WTC11 (cell line): ENCODE data around the gene TMEM143. TPM values are rescaled to one million over a fixed set of nuclear protein-coding genes. Genes with fewer than 3 reads are reported as not detected.
A peak's percentile ranks its signal among the peaks of the same experiment; 100 is the strongest.

ENCODE experiments used
- E2F1 ChIP-seq: sonication (generic); formaldehyde crosslinking; IDR thresholded peaks from 2 replicates; pipeline ENCODE4 v1.8.0; 2022; ENCODE audit warnings: mild to moderate bottlenecking, missing genetic modification reagents
- ELF4 ChIP-seq: sonication (generic); formaldehyde crosslinking; IDR thresholded peaks from 2 replicates; pipeline ENCODE4 v1.8.1; 2022; ENCODE audit warnings: low read depth, mild to moderate bottlenecking, moderate library complexity, missing genetic modification reagents
- ESRRA ChIP-seq: sonication (generic); formaldehyde crosslinking; IDR thresholded peaks from 2 replicates; pipeline ENCODE4 v1.8.1; 2022; ENCODE audit warnings: mild to moderate bottlenecking, missing genetic modification reagents, borderline replicate concordance
- FOXJ3 ChIP-seq: sonication (generic); formaldehyde crosslinking; IDR thresholded peaks from 2 replicates; pipeline ENCODE4 v1.9.0; 2021; ENCODE audit warnings: missing genetic modification reagents, mild to moderate bottlenecking, borderline replicate concordance
- FOXP1 ChIP-seq: sonication (generic); formaldehyde crosslinking; IDR thresholded peaks from 2 replicates; pipeline ENCODE4 v1.8.0; 2022; ENCODE audit warnings: missing genetic modification reagents, mild to moderate bottlenecking, moderate library complexity, borderline replicate concordance
- HMGA2 ChIP-seq: fragments of 250-450 bp; sonication (Bioruptor Pico); IDR thresholded peaks from 2 replicates; pipeline ENCODE4 v1.4.0; 2021; ENCODE audit warnings: mild to moderate bottlenecking, moderate library complexity
- HMGXB4 ChIP-seq: sonication (generic); formaldehyde crosslinking; IDR thresholded peaks from 2 replicates; pipeline ENCODE4 v1.8.1; 2023; ENCODE audit warnings: mild to moderate bottlenecking, moderate library complexity, missing genetic modification reagents
- MXD4 ChIP-seq: fragments of 250-450 bp; sonication (Bioruptor Pico); IDR thresholded peaks from 2 replicates; pipeline ENCODE4 v1.8.0; 2021; ENCODE audit warnings: mild to moderate bottlenecking, moderate library complexity, borderline replicate concordance
- NFATC4 ChIP-seq: fragments of 250-450 bp; sonication (Bioruptor Pico); IDR thresholded peaks from 2 replicates; pipeline ENCODE4 v1.9.0; 2021; ENCODE audit warnings: mild to moderate bottlenecking
- NR1H2 ChIP-seq: sonication (generic); formaldehyde crosslinking; IDR thresholded peaks from 2 replicates; pipeline ENCODE4 v1.9.0; 2021; ENCODE audit warnings: mild to moderate bottlenecking, moderate library complexity, missing genetic modification reagents
- NR3C1 ChIP-seq: sonication (generic); formaldehyde crosslinking; conservative IDR thresholded peaks from 2 replicates; pipeline ENCODE4 v1.8.1; 2023; ENCODE audit warnings: low read depth, mild to moderate bottlenecking, missing genetic modification reagents
- OVOL2 ChIP-seq: fragments of 250-450 bp; sonication (Bioruptor Pico); IDR thresholded peaks from 2 replicates; pipeline ENCODE4 v1.9.0; 2021; ENCODE audit warnings: mild to moderate bottlenecking, borderline replicate concordance
- SMAD4 ChIP-seq: sonication (generic); formaldehyde crosslinking; IDR thresholded peaks from 2 replicates; pipeline ENCODE4 v1.8.0; 2022; ENCODE audit warnings: mild to moderate bottlenecking, missing genetic modification reagents
- SOX15 ChIP-seq: fragments of 250-450 bp; sonication (Bioruptor Pico); IDR thresholded peaks from 2 replicates; pipeline ENCODE4 v1.9.0; 2021; ENCODE audit warnings: mild to moderate bottlenecking
- USF1 ChIP-seq: sonication (generic); formaldehyde crosslinking; IDR thresholded peaks from 2 replicates; pipeline ENCODE4 v1.8.0; 2022; ENCODE audit warnings: mild to moderate bottlenecking, missing genetic modification reagents
- ZBTB21 ChIP-seq: sonication (generic); formaldehyde crosslinking; IDR thresholded peaks from 2 replicates; pipeline ENCODE4 v1.8.1; 2023; ENCODE audit warnings: mild to moderate bottlenecking, missing genetic modification reagents, borderline replicate concordance
- ZNF416 ChIP-seq: fragments of 250-450 bp; sonication (Bioruptor Pico); IDR thresholded peaks from 2 replicates; pipeline ENCODE4 v1.9.0; 2021; ENCODE audit warnings: mild to moderate bottlenecking, inconsistent platforms
- ZNF512 ChIP-seq: sonication (generic); formaldehyde crosslinking; IDR thresholded peaks from 2 replicates; pipeline ENCODE4 v1.8.1; 2022; ENCODE audit warnings: missing genetic modification reagents, borderline replicate concordance
- total RNA-seq: library from RNA; stranded (reverse); gene quantifications from 3 replicates; pipeline ENCODE4 v1.2.3, GENCODE V29; 2021
- TF ChIP-seq, protein P1 (sequence below): sonication (generic); formaldehyde crosslinking; IDR thresholded peaks from 2 replicates; pipeline ENCODE4 v1.8.0; 2023; ENCODE audit warnings: mild to moderate bottlenecking, missing genetic modification reagents
- TF ChIP-seq, protein P2 (sequence below): fragments of 200-600 bp; IDR thresholded peaks from 2 replicates; pipeline ENCODE4 v1.8.0; 2022; ENCODE audit warnings: antibody characterized with exemption
- TF ChIP-seq, protein P3 (sequence below): fragments of 250-450 bp; sonication (Bioruptor Pico); IDR thresholded peaks from 2 replicates; pipeline ENCODE4 v1.9.0; 2021; ENCODE audit warnings: mild to moderate bottlenecking
- TF ChIP-seq, protein P4 (sequence below): fragments of 250-450 bp; sonication (Bioruptor Pico); IDR thresholded peaks from 2 replicates; pipeline ENCODE4 v1.9.0; 2021; ENCODE audit warnings: mild to moderate bottlenecking
- TF ChIP-seq, protein P5 (sequence below): sonication (generic); formaldehyde crosslinking; IDR thresholded peaks from 2 replicates; pipeline ENCODE4 v1.8.1; 2023; ENCODE audit warnings: mild to moderate bottlenecking, missing genetic modification reagents

The TMEM143 gene
- total RNA-seq, 1 experiment from 2014 or later, result 20.2 TPM

GRCh38 chr19:48391100-48392005 lies 27.6 kb upstream of the TMEM143 start, which contains the start of gene KDELR1 (continued):
- TF ChIP-seq, protein P1, sequence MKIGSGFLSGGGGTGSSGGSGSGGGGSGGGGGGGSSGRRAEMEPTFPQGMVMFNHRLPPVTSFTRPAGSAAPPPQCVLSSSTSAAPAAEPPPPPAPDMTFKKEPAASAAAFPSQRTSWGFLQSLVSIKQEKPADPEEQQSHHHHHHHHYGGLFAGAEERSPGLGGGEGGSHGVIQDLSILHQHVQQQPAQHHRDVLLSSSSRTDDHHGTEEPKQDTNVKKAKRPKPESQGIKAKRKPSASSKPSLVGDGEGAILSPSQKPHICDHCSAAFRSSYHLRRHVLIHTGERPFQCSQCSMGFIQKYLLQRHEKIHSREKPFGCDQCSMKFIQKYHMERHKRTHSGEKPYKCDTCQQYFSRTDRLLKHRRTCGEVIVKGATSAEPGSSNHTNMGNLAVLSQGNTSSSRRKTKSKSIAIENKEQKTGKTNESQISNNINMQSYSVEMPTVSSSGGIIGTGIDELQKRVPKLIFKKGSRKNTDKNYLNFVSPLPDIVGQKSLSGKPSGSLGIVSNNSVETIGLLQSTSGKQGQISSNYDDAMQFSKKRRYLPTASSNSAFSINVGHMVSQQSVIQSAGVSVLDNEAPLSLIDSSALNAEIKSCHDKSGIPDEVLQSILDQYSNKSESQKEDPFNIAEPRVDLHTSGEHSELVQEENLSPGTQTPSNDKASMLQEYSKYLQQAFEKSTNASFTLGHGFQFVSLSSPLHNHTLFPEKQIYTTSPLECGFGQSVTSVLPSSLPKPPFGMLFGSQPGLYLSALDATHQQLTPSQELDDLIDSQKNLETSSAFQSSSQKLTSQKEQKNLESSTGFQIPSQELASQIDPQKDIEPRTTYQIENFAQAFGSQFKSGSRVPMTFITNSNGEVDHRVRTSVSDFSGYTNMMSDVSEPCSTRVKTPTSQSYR (CRISPR knock-in tag), result no peak
- TF ChIP-seq OVOL2 (CRISPR knock-in tag) (no peak), ELF4 (CRISPR knock-in tag) (no peak), NFATC4 (CRISPR knock-in tag) (no peak), USF1 (CRISPR knock-in tag) (no peak), HMGXB4 (CRISPR knock-in tag) (peak; percentile 49), SMAD4 (CRISPR knock-in tag) (no peak), ESRRA (CRISPR knock-in tag) (no peak), FOXP1 (CRISPR knock-in tag) (no peak), NR3C1 (CRISPR knock-in tag) (no peak), ZNF512 (CRISPR knock-in tag) (no peak), FOXJ3 (CRISPR knock-in tag) (no peak), ZBTB21 (CRISPR knock-in tag) (no peak), E2F1 (peak; percentile 65; the same call in 1 of the 2 replicates), NR1H2 (no peak), SOX15 (no peak), ZNF416 (CRISPR knock-in tag) (no peak), MXD4 (CRISPR knock-in tag) (no peak), HMGA2 (CRISPR knock-in tag) (no peak)
- TF ChIP-seq, protein P2, sequence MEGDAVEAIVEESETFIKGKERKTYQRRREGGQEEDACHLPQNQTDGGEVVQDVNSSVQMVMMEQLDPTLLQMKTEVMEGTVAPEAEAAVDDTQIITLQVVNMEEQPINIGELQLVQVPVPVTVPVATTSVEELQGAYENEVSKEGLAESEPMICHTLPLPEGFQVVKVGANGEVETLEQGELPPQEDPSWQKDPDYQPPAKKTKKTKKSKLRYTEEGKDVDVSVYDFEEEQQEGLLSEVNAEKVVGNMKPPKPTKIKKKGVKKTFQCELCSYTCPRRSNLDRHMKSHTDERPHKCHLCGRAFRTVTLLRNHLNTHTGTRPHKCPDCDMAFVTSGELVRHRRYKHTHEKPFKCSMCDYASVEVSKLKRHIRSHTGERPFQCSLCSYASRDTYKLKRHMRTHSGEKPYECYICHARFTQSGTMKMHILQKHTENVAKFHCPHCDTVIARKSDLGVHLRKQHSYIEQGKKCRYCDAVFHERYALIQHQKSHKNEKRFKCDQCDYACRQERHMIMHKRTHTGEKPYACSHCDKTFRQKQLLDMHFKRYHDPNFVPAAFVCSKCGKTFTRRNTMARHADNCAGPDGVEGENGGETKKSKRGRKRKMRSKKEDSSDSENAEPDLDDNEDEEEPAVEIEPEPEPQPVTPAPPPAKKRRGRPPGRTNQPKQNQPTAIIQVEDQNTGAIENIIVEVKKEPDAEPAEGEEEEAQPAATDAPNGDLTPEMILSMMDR, result peak; percentile 79
- TF ChIP-seq, protein P3, sequence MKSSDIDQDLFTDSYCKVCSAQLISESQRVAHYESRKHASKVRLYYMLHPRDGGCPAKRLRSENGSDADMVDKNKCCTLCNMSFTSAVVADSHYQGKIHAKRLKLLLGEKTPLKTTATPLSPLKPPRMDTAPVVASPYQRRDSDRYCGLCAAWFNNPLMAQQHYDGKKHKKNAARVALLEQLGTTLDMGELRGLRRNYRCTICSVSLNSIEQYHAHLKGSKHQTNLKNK (CRISPR knock-in tag), result no peak
- TF ChIP-seq, protein P4, sequence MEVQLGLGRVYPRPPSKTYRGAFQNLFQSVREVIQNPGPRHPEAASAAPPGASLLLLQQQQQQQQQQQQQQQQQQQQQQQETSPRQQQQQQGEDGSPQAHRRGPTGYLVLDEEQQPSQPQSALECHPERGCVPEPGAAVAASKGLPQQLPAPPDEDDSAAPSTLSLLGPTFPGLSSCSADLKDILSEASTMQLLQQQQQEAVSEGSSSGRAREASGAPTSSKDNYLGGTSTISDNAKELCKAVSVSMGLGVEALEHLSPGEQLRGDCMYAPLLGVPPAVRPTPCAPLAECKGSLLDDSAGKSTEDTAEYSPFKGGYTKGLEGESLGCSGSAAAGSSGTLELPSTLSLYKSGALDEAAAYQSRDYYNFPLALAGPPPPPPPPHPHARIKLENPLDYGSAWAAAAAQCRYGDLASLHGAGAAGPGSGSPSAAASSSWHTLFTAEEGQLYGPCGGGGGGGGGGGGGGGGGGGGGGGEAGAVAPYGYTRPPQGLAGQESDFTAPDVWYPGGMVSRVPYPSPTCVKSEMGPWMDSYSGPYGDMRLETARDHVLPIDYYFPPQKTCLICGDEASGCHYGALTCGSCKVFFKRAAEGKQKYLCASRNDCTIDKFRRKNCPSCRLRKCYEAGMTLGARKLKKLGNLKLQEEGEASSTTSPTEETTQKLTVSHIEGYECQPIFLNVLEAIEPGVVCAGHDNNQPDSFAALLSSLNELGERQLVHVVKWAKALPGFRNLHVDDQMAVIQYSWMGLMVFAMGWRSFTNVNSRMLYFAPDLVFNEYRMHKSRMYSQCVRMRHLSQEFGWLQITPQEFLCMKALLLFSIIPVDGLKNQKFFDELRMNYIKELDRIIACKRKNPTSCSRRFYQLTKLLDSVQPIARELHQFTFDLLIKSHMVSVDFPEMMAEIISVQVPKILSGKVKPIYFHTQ (CRISPR knock-in tag), result no peak
- TF ChIP-seq, protein P5, sequence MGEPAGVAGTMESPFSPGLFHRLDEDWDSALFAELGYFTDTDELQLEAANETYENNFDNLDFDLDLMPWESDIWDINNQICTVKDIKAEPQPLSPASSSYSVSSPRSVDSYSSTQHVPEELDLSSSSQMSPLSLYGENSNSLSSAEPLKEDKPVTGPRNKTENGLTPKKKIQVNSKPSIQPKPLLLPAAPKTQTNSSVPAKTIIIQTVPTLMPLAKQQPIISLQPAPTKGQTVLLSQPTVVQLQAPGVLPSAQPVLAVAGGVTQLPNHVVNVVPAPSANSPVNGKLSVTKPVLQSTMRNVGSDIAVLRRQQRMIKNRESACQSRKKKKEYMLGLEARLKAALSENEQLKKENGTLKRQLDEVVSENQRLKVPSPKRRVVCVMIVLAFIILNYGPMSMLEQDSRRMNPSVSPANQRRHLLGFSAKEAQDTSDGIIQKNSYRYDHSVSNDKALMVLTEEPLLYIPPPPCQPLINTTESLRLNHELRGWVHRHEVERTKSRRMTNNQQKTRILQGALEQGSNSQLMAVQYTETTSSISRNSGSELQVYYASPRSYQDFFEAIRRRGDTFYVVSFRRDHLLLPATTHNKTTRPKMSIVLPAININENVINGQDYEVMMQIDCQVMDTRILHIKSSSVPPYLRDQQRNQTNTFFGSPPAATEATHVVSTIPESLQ (CRISPR knock-in tag), result no peak
